SK-N-SH (cell line): ENCODE measurements around the gene ZGLP1.

Experiments used
- CHD2 ChIP-seq: fragments of 150-350 bp; IDR thresholded peaks from 2 replicates; pipeline ENCODE4 v1.6.1; 2018; ENCODE audit warnings: low read length; ENCODE audit not compliant: partially characterized antibody
- FOXM1 ChIP-seq: IDR thresholded peaks from 2 replicates; pipeline ENCODE4 v1.4.0; 2012; ENCODE audit warnings: low read depth, mild to moderate bottlenecking
- JUND ChIP-seq: IDR thresholded peaks from 2 replicates; pipeline ENCODE4 v1.4.0; 2012
- MXI1 ChIP-seq: IDR thresholded peaks from 2 replicates; pipeline ENCODE4 v1.6.1; 2012; ENCODE audit warnings: mild to moderate bottlenecking, low read depth, low read length, improper control_type of control experiment
- NFIC ChIP-seq: IDR thresholded peaks from 2 replicates; pipeline ENCODE4 v1.4.0; 2012; ENCODE audit warnings: borderline replicate concordance
- POLR2AphosphoS5 ChIP-seq: IDR thresholded peaks from 2 replicates; pipeline ENCODE4 v1.6.1; 2012; ENCODE audit warnings: low read depth, low read length
- RCOR1 ChIP-seq: fragments of 150-350 bp; IDR thresholded peaks from 2 replicates; pipeline ENCODE4 v1.6.1; 2017; ENCODE audit warnings: antibody characterized with exemption, low read length
- YY1 ChIP-seq: IDR thresholded peaks from 2 replicates; pipeline ENCODE4 v1.4.0; 2012; ENCODE audit warnings: low read depth, mild to moderate bottlenecking
- TF ChIP-seq, protein P1 (sequence below): fragments of 200-600 bp; sonication (generic); IDR thresholded peaks from 2 replicates; pipeline ENCODE4 v1.6.1; 2017; ENCODE audit warnings: antibody characterized with exemption, mild to moderate bottlenecking, moderate library complexity
- TF ChIP-seq, protein P2 (sequence below): fragments of 150-350 bp; IDR thresholded peaks from 2 replicates; pipeline ENCODE4 v1.6.1; 2017; ENCODE audit warnings: antibody characterized with exemption, low read length, low read depth, borderline replicate concordance
- TF ChIP-seq, protein P3 (sequence below): IDR thresholded peaks from 2 replicates; pipeline ENCODE4 v1.4.0; 2012; ENCODE audit warnings: low read depth
- TF ChIP-seq, protein P4 (sequence below): IDR thresholded peaks from 2 replicates; pipeline ENCODE4; 2012
- TF ChIP-seq, protein P5 (sequence below): IDR thresholded peaks from 2 replicates; pipeline ENCODE4 v1.6.1; 2012; ENCODE audit warnings: mild to moderate bottlenecking, low read depth, low read length, moderate library complexity

DNA sequence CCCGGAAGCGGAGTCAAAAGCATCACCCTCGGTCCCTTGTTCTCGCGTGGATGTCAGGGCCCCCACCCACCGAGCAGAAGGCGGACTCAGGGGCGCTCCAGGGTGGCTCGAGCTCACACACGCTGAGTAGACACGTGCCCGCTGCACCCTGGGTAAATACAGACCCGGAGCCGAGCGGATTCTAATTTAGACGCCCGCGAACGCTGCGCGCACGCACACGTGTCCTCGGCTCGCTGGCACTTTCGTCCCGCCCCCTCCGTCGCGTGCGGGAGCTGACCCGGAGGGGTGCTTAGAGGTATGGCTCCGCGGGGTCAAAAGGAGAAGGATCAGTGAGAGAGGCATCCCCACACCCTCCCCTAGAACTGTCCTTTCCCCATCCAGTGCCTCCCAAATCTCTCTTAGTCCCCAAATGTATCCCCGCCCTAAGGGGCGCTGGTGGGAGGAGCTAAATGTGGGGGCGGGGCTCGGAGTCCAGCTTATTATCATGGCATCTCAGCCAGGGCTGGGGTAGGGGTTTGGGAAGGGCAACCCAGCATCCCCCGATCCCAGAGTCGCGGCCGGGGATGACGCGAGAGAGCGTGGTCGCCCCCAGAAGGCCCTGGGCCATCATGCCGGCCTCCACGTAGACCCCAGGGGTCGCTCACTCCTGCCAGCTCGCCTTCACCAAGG lies 20.3 kb downstream of the ZGLP1 start:
- TF ChIP-seq, protein P1, sequence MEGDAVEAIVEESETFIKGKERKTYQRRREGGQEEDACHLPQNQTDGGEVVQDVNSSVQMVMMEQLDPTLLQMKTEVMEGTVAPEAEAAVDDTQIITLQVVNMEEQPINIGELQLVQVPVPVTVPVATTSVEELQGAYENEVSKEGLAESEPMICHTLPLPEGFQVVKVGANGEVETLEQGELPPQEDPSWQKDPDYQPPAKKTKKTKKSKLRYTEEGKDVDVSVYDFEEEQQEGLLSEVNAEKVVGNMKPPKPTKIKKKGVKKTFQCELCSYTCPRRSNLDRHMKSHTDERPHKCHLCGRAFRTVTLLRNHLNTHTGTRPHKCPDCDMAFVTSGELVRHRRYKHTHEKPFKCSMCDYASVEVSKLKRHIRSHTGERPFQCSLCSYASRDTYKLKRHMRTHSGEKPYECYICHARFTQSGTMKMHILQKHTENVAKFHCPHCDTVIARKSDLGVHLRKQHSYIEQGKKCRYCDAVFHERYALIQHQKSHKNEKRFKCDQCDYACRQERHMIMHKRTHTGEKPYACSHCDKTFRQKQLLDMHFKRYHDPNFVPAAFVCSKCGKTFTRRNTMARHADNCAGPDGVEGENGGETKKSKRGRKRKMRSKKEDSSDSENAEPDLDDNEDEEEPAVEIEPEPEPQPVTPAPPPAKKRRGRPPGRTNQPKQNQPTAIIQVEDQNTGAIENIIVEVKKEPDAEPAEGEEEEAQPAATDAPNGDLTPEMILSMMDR: no peak
- TF ChIP-seq NFIC (no peak), MXI1 (peak; percentile 58), YY1 (no peak), POLR2AphosphoS5 (no peak), RCOR1 (no peak), FOXM1 (no peak), CHD2 (no peak), JUND (no peak)
- TF ChIP-seq, protein P2, sequence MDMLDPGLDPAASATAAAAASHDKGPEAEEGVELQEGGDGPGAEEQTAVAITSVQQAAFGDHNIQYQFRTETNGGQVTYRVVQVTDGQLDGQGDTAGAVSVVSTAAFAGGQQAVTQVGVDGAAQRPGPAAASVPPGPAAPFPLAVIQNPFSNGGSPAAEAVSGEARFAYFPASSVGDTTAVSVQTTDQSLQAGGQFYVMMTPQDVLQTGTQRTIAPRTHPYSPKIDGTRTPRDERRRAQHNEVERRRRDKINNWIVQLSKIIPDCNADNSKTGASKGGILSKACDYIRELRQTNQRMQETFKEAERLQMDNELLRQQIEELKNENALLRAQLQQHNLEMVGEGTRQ: no peak
- TF ChIP-seq, protein P3, sequence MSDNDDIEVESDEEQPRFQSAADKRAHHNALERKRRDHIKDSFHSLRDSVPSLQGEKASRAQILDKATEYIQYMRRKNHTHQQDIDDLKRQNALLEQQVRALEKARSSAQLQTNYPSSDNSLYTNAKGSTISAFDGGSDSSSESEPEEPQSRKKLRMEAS: peak; percentile 83
- TF ChIP-seq, protein P4, sequence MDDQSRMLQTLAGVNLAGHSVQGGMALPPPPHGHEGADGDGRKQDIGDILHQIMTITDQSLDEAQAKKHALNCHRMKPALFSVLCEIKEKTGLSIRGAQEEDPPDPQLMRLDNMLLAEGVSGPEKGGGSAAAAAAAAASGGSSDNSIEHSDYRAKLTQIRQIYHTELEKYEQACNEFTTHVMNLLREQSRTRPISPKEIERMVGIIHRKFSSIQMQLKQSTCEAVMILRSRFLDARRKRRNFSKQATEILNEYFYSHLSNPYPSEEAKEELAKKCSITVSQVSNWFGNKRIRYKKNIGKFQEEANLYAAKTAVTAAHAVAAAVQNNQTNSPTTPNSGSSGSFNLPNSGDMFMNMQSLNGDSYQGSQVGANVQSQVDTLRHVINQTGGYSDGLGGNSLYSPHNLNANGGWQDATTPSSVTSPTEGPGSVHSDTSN: no peak
- TF ChIP-seq, protein P5, sequence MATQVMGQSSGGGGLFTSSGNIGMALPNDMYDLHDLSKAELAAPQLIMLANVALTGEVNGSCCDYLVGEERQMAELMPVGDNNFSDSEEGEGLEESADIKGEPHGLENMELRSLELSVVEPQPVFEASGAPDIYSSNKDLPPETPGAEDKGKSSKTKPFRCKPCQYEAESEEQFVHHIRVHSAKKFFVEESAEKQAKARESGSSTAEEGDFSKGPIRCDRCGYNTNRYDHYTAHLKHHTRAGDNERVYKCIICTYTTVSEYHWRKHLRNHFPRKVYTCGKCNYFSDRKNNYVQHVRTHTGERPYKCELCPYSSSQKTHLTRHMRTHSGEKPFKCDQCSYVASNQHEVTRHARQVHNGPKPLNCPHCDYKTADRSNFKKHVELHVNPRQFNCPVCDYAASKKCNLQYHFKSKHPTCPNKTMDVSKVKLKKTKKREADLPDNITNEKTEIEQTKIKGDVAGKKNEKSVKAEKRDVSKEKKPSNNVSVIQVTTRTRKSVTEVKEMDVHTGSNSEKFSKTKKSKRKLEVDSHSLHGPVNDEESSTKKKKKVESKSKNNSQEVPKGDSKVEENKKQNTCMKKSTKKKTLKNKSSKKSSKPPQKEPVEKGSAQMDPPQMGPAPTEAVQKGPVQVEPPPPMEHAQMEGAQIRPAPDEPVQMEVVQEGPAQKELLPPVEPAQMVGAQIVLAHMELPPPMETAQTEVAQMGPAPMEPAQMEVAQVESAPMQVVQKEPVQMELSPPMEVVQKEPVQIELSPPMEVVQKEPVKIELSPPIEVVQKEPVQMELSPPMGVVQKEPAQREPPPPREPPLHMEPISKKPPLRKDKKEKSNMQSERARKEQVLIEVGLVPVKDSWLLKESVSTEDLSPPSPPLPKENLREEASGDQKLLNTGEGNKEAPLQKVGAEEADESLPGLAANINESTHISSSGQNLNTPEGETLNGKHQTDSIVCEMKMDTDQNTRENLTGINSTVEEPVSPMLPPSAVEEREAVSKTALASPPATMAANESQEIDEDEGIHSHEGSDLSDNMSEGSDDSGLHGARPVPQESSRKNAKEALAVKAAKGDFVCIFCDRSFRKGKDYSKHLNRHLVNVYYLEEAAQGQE: no peak
